ENCODE results near the gene DDX27.

DNA sequence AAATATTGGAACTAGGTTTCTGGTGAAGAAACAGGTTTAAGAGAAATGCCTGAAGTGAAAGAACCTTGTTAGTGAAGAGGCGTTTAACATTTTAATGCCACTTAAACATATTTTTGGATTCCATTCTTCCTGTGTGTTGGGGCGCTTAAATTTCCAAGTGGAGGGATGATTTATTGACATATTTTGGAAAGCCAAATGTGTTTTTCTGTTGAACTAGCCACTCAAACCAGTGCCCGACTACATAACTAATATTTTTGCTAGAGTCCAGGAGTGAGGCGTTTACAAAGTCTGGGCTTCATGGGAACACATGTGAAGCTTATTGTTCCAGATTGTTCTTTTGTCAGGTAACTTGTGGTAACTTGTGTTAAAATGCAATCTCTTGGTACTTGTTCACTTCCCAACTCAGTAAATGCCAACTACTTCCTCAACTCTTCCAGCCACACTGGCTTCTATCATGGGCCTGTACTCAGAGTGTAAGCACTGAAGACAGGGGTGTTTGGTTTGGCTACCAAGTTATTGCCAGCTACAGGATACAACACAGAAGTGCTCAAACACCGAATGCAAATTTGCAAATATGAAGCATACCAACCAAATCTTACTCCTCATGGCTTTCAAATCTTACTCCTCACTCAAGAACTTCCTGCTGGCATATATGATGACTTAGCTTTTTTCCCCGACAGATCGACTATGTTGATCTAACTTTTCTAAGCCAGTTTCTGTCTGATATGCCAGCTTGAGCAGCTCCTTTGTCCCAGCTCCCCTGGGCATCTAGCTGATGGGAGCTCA lies 60.7 kb downstream of the DDX27 start:
- TF ChIP-seq SUZ12 (IDR thresholded peaks at IDR 0.05) (no peak), SP1 (IDR thresholded peaks at IDR 0.05) (no peak), LEF1 (IDR thresholded peaks at IDR 0.05; ENCODE audit: borderline replicate concordance) (no peak)
